Measurements from ENCODE around the gene RFT1. TPM values are rescaled to one million over a fixed set of nuclear protein-coding genes. Genes with fewer than 3 reads are reported as not detected.
A peak's percentile ranks its signal among the peaks of the same experiment; 100 is the strongest.

The RFT1 gene
- total RNA-seq, 1 donor from 2014 or later = 33.3 TPM

DNA sequence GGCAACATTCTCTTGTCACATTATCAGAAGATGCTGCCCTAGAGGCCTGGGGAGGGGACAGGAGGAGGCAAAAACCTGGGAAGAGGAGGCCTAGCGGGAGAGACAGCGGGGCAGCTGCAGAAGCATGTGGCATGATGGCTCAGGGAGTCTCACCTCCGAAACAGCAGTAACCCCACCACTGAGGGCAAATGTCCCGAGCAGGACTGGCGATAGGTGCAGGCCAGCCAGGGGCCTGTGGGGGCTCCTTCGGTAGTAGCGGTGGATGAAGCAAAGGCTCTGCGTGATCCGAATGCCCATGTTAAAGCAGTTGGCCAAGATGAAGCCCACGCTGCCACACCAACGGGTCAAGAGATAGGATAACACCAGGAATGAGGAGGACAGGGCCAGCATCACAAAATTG lies 38.0 kb downstream of the RFT1 start:
- no peak for DNase-seq (ENCODE audit: low spot score)

DNA sequence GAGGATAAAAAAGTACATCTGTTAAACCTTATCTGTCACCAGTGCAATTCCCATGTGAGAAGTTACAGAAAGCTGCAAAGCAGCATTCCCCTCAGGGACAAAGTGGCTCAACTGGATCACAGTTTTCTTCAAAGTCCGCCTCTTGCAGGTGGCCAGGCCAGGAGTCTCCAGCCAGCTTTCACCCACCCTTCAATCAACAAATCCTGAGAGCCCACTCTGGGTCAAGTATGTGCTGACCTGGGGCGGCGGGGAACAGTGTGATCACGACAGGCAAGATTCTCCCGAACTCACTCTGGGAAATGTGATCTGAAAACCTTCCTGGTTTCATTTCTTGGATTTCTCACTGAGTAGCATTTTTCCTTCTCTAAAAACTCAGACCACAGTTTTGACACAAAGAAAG lies 39.2 kb downstream of the RFT1 start:
- no peak for DNase-seq (ENCODE audit: low spot score)

DNA sequence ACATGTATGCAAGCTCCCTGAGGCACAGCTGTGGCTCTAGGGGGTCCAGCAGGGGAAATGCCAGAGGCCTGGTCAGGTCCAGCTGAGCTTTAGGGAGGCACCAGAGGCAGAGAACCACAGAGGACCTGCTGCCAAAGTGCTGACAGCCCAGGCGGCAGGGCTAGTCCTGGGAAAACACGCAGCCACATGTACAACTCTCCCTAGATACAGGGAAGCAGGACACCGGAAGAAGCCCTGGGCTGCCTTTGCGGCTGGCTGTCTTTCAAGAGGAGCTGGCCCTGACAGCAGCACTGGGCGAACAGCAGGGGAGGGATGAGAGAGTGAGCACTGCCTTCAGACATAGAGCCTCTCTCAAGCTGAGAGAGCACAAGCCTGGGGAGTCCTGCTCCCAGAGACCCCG lies 40.7 kb downstream of the RFT1 start:
- peak; percentile 59 for DNase-seq (ENCODE audit: low spot score)

DNA sequence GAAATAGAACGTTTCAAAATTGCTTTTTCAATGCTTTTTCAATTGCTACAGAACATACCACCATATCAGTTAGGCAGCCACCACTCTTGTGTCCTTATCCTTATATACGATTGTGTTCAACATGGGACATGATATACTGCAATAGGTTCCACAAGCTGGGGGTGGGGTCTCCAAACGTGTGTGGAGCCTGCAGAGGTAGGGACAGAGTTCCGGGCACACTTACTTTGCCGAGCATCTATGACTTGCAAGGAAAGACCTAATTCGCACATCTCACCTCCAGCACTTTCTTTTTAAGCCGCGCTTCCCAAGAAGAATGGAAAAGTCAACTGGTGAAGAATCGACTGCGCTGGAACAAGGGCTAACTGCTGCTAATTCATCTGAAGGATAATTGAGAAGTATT lies 44.8 kb downstream of the RFT1 start:
- no peak for DNase-seq (ENCODE audit: low spot score)

DNA sequence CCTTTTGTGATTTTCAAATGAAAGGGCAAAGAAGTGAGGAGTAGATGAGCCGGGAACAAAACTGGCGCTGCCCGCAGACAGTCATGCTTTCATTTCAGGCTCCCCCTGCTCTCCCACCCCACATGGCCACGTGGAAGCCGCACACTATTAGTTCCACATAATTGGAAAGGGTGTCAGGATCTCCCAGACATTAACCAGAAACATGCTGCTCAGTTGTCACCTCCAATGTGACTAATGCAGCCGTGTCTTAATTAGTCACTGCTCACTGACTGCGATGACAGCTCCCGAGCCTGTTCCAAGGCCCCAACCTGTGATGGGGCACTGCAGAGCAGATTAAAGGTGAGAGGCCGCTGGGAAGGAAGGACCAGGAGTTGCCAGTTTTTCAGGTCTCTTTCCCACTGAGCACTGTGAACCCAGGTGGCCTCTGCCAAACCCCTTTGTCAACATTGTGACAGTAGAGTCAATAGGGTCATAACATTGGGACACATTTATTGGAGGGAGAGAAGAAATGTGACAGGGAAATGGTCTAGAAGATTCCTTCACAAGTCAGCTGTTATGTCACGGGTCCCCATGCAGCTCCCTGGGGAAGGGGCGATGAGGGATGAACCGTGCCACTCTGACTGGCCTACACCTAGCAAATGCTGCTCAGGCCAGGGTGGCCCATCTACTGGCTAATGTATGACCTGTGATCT lies 45.8 kb downstream of the RFT1 start:
- no peak for DNase-seq (ENCODE audit: low spot score)

DNA sequence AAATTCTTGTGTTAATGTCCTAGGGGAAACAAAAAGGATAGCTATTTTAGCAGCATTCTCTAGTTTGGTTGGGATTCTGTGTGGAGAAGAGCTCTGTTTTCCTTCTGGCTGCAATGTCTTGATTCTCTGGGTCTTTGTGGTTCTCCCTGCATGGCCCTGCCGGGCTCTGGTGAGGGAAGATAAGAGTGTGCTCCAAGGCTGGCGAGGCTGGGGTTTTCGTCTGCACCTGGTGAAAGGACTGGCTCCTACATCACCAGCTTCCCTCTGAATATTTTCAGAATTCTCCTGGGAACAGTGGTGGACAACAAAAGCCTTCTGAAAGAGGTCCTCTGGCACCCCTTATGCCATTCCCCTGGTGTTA lies 46.3 kb downstream of the RFT1 start:
- no peak for DNase-seq (ENCODE audit: low spot score)

DNA sequence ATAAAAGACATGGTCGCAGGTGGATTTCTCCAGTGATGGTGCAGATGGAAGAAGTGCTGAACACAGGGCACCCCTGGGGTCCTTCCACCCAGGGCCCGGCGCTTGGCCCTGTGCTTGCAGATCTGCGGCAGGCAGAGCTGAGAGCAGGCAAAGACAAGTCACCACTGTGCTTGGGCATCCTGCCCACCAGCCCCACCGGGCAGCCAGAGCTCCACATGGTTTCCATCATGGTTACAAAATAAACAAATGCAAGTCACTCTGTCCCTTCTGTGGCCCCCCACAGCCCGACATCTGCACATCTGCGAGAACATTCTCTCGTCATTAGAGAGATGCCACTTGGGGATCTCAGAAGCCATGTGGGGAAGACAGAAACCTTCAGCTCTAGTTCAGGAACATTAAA lies 46.7 kb downstream of the RFT1 start:
- DNase-seq (ENCODE audit: low spot score) = no peak

DNA sequence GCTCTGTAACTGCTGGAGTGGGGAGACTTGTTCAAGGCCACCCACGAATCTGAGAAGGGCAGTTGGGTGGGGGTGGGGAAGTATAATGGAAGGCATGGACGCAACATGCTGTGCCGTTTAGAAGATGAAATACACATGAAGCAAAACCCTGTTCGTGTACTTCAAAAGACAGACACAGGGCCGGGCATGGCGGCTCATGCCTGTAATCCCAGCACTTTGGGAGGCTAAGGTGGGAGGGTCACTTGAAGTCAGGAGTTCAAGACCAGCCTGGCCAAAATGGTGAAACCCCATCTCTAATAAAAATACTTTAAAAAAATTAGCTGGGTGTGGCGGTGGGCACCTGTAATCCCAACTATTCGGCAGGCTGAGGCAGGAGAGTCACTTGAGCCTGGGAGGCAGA lies 47.5 kb downstream of the RFT1 start:
- peak; percentile 29 for DNase-seq (ENCODE audit: low spot score)

DNA sequence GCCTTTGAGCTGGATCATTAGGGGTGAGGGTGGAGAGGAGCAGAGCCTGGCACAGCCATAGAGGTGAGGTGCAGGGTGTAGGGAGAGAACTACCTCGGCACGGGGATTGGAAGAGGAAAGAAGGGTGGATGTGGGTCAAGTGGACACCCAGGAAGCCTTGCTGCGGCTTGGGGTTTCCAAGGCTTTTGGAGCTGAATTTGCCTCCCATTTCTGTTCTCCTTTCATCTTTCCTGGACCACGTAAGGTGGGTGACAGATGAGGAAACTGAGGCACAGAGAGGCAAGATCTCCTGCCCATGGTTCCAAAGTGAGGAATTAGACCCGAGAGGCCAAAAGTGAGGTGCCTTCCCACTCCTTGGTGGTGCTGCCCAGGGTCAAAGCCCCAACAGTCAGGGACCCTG lies 48.9 kb downstream of the RFT1 start:
- DNase-seq (ENCODE audit: low spot score) = peak; percentile 14

DNA sequence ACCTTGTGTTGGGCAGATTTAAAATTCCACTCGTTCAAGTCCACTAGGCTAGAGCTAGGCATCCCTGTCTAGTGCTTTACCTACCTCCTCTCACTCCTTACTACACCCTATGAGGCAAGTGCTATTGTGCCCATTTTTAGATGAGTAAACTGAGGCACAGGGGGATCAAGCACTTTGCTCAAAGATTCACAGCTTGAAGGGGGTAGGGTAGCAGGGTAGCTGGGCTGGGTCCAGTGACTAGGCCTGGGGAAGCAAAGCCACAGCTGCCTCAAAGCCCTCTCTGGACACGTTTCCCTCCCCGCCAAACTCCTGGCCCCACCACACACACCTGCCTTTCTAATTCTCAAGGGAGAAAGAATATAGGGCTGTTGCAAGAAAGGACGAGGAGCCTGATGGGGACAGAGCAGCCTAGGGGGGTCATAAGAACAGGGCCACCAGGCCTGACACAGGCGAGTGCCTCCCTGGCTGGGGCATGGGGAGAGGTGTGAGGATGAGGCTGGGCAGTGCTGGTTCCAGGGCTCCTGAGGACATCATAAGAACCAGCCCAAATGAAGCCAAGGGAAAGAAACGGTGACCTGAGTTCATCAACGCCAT lies 49.5 kb downstream of the RFT1 start:
- DNase-seq (ENCODE audit: low spot score) = peak; percentile 38

DNA sequence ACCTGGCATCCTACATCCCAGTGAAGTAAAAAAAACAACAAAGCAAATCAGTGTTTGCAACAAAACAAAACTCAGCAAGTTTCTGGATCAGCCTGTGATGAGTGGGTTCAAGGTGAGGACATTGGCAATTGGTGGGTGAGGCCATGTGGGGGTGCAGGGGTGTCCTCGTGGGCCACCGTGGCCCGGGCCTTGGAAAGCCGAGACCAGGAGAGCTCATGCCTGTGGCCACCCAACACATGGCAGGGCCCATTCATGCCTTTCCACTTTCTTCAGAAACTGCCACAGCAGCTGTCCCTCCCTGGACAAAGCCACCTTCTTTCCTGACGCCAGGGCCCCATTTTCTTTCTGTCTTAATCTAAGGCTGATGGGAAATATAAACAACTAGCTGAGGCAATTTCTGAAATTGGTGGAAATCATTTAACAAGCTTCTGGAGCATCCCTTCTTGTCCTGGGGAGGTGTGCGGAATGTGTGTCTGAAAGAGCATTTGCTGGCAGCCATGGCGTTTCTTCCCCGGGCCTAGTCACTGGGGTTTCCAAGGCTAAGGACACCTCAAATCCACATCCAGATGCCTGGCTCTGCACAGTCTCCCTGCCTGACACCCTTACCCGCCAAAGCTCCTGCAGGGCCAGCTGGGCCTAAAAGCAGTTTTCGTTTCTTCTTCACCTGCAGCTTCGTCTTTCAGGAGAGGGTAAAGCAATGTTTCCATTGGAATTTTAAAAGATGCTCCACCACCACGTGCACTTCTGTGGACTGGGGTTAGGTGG lies 50.3 kb downstream of the RFT1 start:
- no peak for DNase-seq (ENCODE audit: low spot score)

DNA sequence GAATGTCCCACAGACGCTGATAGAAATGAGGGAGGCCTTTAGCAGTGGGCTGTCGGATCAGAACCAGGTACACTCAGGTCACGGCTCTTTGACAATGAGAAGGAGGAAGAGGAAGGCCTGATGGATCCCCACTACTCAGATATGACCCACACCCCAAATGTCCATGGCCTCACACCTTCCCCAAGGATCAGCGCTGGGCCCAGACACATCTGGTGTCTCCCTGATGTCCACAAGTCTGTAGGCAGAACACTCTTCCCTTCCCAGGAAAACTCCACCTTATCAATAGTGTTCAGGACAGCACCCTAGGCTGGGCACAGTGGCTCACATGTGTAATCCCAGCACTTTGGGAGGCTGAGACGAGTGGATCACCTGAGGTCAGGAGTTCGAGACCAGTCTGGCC lies 51.1 kb downstream of the RFT1 start:
- DNase-seq (ENCODE audit: low spot score) = no peak

DNA sequence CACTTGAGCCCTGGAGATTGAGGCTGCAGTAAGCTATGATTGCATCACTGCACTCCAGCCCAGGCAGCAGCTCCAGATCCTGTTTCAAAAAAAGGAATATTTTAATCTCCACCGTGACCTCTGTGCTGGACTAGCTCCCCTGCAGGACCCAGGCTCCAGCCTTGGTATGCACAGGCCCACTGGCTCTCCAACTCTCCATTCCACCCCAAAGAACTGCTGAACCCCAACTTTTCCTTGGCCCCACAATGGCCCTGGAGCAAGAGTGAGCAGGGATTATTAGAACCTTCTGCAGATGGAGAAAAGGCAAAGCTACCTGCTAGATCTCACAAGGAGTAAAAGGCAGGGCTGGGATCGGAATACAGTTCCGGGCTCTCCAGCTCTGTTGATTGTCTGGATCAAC lies 51.6 kb downstream of the RFT1 start:
- DNase-seq (ENCODE audit: low spot score) = no peak

DNA sequence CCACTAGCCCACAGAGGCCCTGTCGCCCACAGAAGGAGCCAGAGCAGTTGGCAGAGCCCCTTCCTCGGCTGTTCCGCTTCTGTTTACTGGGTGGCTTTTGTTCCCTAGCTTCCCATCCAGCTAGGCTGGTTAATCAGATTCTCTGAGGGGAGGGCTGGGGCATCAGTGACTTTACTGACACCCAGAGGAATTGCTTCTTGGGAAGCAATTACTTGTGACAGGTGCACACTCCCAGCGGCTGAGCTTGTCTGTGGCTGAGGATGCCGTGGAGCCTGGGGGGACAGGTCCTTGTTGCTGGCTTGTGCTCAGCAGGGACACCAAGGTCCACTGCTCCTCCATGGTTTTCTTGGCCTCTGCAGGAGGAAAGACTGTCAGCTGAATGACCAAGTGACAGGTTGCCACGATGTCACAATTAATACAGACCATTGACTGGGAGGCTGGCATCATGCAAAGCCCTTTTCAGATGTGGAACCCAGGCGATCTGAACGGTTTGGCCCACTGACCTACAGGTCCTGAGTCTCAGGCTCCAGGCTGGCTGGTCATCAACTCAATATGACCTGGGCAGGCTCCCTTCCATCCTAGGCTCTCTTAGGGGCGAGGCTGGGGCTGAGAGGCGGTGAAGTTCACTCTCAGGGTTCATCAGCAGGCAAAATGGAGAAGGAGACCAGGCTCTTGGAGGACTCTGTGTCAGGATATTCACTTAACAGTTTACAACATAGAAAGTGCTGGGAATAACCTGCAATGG lies 52.6 kb downstream of the RFT1 start:
- DNase-seq (ENCODE audit: low spot score) = no peak

DNA sequence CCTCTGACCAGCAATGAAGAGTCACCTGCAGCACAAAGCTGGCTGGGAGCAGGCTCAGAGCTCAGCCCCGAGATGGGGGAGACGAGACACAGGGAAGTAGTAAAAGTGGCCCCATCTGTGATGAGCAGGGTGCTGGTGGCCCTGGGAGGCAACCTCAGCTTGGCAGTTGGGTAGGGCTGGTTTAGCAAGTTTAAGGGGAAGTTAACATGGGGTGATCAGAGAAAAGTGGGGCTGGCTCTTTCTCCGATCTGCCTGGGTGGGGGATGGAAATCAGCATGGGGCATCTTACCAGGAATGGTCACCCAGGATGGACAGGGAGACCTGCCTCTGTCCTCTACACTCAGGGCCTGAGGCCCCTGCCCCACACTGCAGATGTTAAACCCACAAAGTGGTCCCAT lies 54.5 kb downstream of the RFT1 start:
- no peak for DNase-seq (ENCODE audit: low spot score)

DNA sequence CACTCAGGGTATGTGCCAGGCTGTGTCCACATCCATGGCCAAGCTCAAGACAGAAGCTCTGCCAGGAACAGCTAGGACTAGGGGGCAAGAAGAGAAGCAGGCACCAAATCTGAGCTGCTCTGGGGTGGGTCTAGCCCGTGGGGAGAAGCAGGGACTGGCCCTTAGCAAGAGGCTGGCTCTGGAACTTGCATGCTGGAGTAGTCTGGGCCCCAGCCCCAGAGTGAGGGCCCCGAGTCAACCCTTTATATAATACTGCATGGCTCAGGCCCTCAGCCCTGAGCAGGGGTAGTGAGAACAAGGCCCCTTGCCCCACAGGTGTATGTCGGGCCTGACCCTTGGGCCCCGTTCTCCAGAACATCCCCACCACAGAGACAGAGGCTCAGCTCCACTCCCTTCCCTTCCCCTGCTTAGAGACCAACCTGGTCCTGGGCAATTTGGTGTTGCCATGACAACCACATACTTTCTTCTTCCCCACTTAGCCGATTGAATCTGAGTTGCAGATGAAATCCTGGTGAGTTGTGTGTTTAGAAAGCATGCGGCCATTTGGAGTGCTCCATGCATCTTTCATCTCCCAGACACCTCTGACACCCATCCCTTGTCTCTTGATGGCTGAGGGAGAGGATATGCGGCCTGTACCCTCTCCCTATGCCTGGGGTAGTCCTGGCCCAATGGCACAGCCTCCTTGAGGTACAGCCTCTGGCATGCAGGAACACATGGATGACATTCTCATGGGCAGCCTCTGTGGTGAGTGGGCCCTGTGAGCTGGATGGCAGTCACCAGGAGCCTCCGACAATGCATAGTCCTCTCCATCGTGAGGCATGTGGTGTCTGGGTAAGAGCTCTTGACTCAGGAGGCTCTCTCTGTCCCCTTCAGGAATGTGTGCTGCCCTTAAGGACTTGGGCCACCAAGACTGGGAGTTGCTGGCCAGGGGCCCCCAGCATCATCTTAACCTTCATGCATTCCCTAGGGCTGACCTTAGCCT lies 55.2 kb downstream of the RFT1 start:
- DNase-seq (ENCODE audit: low spot score) = no peak

DNA sequence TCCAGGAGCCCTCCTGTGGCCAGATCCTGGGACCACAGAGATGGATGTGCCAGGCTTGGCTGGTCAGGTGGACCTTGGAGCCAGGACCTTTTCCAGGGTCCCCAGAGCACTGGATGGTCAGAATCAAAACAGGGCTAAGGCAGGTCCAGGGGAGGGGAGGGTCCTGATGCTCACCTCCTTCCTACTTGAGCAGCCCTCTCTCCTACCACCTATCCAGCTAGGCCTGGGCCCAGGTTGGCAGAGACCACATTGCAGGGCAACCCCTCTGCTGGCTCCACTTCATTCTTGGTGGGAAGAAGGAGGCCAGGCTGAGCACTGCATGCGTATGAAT lies 55.9 kb downstream of the RFT1 start:
- DNase-seq (ENCODE audit: low spot score) = no peak

DNA sequence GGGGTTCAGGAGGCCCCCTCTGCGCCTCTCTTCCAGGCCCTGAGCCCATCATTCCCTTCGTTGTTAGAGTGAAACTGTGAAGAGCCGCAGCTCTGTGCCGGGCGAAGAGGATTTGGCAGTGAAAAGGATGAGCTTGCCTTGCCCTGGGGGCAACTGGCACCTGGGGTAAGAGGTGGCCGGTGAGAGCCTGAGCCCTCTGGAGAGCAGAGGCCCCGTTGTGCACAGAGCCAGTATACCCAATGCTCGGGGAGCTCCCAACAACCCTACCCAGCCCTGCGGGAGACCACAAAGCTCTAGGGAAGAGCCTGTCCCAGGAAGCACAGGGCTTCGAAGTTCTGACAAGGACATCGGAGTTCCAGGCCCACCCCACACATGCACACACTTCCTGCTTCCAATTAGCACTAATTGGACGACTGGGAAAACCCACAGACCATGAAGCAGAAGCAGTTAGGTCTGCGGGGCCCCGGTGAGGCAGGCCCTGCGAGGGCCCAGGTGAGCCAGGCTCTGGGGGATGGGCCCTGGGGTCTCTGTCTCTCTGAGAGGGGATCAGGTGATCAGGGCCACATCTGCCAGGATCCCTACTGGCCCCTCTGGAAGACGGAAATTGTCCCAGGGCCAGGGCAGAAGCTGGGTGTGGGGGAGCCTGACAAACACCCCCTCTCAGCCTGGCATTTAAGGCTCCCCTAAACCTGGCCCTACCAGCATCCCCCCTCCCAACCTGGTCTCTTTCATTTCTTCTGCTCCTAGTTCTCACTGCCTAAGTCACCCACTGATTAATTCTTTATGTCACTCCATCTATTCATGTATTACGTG lies 56.5 kb downstream of the RFT1 start:
- DNase-seq (ENCODE audit: low spot score) = no peak

DNA sequence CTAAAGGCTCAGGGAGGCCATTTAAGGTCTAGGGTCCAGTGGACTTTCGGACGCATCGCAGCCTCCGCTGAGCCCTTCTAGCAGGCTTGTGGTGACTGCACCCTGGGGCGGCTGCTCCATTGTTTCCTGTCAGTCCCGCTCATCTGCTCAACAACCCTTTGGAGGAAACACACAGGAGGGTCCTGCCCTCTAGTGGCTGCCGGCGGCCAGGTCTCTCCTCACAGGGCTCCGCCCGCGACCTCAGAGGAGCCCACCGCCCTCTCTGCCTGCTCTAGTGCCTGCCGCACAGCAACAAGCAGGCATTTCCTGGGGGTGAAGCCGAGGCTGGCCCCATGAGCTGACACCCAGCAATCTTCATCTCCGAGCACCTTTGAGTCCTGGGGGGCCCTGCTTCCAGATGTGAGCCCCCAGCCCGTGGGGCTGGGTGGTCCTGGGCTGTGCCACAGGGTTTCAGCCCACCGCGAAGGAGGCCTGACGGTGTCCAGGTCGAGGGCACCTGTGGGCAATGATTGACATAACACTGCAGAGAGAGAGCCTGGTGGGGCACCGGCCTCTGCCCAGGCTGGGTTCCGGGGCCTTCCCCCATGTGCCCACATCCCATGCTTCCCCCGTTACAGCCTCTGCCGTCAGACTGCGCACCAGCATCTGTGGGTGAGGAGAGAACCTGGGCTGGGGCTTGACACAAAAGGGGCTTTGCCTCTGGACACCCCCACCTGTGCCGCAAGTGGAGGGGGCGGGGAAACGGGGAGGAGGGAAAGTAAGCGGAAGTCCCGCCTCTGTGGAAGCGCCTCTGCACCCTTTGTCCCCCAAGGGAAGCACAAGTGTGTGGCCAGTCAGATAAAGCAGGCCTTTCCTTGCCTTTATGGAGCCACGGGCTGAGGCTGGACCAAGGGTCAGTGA lies 57.3 kb downstream of the RFT1 start:
- DNase-seq (ENCODE audit: low spot score) = peak; percentile 81

Data from ureter (tissue), 1 donor.